Lower leg skin (tissue), 4 donors: ENCODE results near the gene CLEC20A. TPM values are rescaled to one million over a fixed set of nuclear protein-coding genes. Genes with fewer than 3 reads are reported as not detected.
"Not testable (repeated sequence)": the region's sequence is repeated elsewhere in the genome, so short reads cannot be mapped to it uniquely, and the experiment has no call there.

Source experiments
- DNase-seq, 2 donors: peaks; one replicate each; pipeline ENCODE4 v3.0.0-alpha.2; 2019; ENCODE audit warnings: low spot score in 2 of 2
- H3K4me3 ChIP-seq: fragments of 200-600 bp; sonication (generic); 2 replicates; pipeline ENCODE4 v1.5.1; 2017; ENCODE audit warnings: mild to moderate bottlenecking, low read depth; ENCODE audit not compliant: poor library complexity, severe bottlenecking
- CTCF ChIP-seq, 3 donors: fragments of 450-650 bp; IDR thresholded peaks; one replicate each; pipeline ENCODE4 v1.5.1; 2016; ENCODE audit warnings: antibody characterized with exemption in 3 of 3, mild to moderate bottlenecking in 3 of 3, moderate library complexity in 2 of 3
- POLR2A ChIP-seq, 2 donors: fragments of 450-650 bp; IDR thresholded peaks; one replicate each; pipeline ENCODE4 v1.6.1; 2016 to 2017; ENCODE audit warnings: antibody characterized with exemption in 2 of 2, mild to moderate bottlenecking in 1 of 2, moderate library complexity in 1 of 2
- WGBS, 2 donors: methylation state at CpG; one replicate each; pipeline ENCODE4 v1.1.5; 2018; 5-methylcytosine and 5-hydroxymethylcytosine counted together
- intact Hi-C: fragments of 100-400 bp; cut with DNase I; formaldehyde crosslinking; loops from one replicate; pipeline ENCODE4 v1.15.0; 2023; ENCODE audit warnings: low total_unique reads
- total RNA-seq, 4 donors: library from RNA; depleted of rRNA; stranded (reverse); fragments of >200 nt; gene quantifications; one replicate each; pipeline ENCODE4 v1.1.0, GENCODE V29; 2016

The CLEC20A gene
- total RNA-seq, 4 donors from 2014 or later: not detected

GRCh38 chr1:178506669-178507068 is 9.9 kb upstream of the CLEC20A start:
- TF ChIP-seq CTCF (IDR thresholded peaks at IDR 0.05): no peak
- no peak for DNase-seq
- intact Hi-C loops: no loop called here
- no peak overlapping the region for H3K4me3 ChIP-seq
- WGBS, 2 donors: 72 to 74% methylated on average over 6 of the region's 6 CpGs

GRCh38 chr1:178506177-178506576 is 9.4 kb upstream of the CLEC20A start:
- WGBS, 2 donors: 44% methylated on average over 6 of the region's 6 CpGs
- intact Hi-C loops: no loop called here

GRCh38 chr1:178504286-178504685 is 7.5 kb upstream of the CLEC20A start:
- intact Hi-C loops: no loop called here
- no peak for DNase-seq
- TF ChIP-seq POLR2A (IDR thresholded peaks at IDR 0.05) (no peak), CTCF (IDR thresholded peaks at IDR 0.05) (no peak)
- H3K4me3 ChIP-seq: no peak overlapping the region
- WGBS, 2 donors: 91 to 97% methylated on average over 4 of the region's 4 CpGs

More at GRCh38 chr1:178506177-178506576, 9.4 kb upstream of the CLEC20A start:
- TF ChIP-seq POLR2A (IDR thresholded peaks at IDR 0.05) (no peak), CTCF (IDR thresholded peaks at IDR 0.05) (no peak)
- DNase-seq: no peak
- H3K4me3 ChIP-seq: no peak overlapping the region

- H3K4me3 ChIP-seq: no peak overlapping the region
- peak in 1 of 2 donors; percentile 72 for DNase-seq
- intact Hi-C loops: no loop called here
- no peak for TF ChIP-seq POLR2A (IDR thresholded peaks at IDR 0.05)
- TF ChIP-seq CTCF (IDR thresholded peaks at IDR 0.05): no peak
- WGBS, 2 donors: 75% methylated on average over 6 of the region's 6 CpGs
Observed at GRCh38 chr1:178503849-178504248, 7.1 kb upstream of the CLEC20A start.

- DNase-seq: peak in 1 of 2 donors; percentile 63
- H3K4me3 ChIP-seq, intact Hi-C loops: not testable (repeated sequence)
- 96 to 97% methylated on average over 14 of the region's 14 CpGs for WGBS, 2 donors
Observed at GRCh38 chr1:178503316-178503715, 6.6 kb upstream of the CLEC20A start.

- intact Hi-C loops: no loop called here
- DNase-seq: peak in 1 of 2 donors; percentile 53
- H3K4me3 ChIP-seq: no peak overlapping the region
- no peak for TF ChIP-seq POLR2A (IDR thresholded peaks at IDR 0.05)
- TF ChIP-seq CTCF (IDR thresholded peaks at IDR 0.05): no peak
- 81 to 86% methylated on average over 5 of the region's 5 CpGs for WGBS, 2 donors
Observed at GRCh38 chr1:178502856-178503255, 6.1 kb upstream of the CLEC20A start.
